Activated CD8-positive, alpha-beta memory T cell treated with anti-CD3 and anti-CD28 coated beads for 36 hours (primary cell): Measurements from ENCODE around the gene NDUFAF2. TPM values are rescaled to one million over a fixed set of nuclear protein-coding genes. Genes with fewer than 3 reads are reported as not detected.

Experiments used
- CTCF ChIA-PET: fragments of 350-600 bp; sonication (Branson Sonifier 250); formaldehyde crosslinking; loops from one replicate; lab custom pipeline; 2021; ENCODE audit warnings: antibody characterized with exemption; lab: Charles Lee
- POLR2A ChIA-PET: fragments of 350-600 bp; sonication (Branson Sonifier 250); formaldehyde crosslinking; loops from one replicate; lab custom pipeline; 2021; ENCODE audit warnings: antibody characterized with exemption; lab: Charles Lee
- total RNA-seq, 2 experiments: library from RNA; stranded (reverse); gene quantifications; one replicate each; pipeline ENCODE4 v1.2.3, GENCODE V29; 2021

Gene NDUFAF2, protein sequence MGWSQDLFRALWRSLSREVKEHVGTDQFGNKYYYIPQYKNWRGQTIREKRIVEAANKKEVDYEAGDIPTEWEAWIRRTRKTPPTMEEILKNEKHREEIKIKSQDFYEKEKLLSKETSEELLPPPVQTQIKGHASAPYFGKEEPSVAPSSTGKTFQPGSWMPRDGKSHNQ
- 10 to 100 TPM; 43.8 to 48.3 TPM for total RNA-seq

DNA sequence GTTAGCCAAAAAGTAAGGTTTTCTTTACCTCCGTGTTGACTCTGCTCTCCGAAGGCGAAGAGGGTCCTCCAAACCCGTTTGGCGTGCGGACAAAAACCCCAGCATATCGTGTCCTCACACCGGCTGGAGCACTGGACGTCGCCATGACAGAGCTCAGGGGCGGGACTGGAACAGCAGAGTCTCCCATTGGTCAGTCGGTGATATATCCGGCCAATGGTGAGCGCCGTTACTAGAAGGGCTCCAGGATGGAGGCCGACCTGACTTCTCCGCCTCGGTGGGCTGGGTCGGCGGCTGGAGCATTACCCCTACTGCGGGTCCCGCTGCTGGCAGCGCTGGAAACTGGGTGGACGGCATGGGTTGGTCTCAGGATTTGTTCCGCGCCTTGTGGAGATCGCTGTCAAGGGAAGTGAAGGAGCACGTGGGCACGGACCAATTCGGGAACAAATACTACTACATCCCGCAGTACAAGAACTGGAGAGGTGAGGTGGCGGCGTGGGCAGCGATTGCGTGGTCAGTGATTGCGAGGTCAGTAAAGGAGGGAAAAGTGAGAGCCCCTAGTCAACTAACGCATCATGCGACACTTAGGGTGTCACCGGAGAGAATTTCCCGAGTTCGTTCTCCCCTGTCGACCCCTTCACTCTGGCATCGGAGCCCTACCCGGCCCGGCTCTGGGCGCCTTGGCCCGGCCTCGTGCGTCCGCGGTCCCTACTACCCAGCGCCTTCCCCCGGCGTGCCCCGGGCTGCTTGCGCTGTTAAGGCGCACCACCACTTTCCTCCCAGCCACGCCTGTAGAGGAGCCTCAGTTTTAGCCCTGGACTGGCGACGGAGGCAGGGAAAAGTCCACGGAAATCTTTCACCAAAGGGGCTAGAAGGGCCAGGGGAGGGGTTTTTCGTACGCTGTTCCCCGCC, at the start of gene NDUFAF2, which contains the start of gene ERCC8:
TSS of gene NDUFAF2 (plus strand) at position 302 of the 909 bp plus-strand sequence. CDS start at position 353, 51 bp downstream.
TSS of gene ERCC8 (minus strand) at position 167 of the 909 bp plus-strand sequence. CDS start at position 105, 62 bp downstream.
- ChIA-PET CTCF (no interaction called here), POLR2A (interaction anchor here (0.7 to 1.0 kb wide), 4 partner anchors 19 to 246 kb away, joined by 3 to 4 read pairs (median 3); partner anchors contain the start of gene DEPDC1B)

DNA sequence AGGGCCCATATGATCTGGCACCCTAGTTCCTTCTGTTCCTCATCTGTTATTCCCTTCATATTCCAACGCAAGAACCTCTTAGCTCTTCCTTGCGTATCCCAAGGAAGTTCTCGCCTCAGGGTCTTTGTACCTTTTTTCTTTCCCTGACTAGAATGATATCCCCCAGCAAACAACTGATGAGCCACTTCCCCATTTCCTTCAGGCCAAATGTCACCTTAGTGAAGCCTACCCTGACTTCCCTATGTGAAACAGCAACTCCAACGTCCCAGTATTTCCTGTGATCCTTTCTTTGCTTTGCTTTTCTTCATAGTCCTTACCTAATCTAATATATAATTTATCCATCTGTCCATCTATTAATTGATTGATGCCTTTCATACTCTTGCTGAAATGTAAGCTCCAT, 48.0 kb upstream of the NDUFAF2 start:
- POLR2A ChIA-PET, result no interaction called here
- CTCF ChIA-PET, result no interaction called here

DNA sequence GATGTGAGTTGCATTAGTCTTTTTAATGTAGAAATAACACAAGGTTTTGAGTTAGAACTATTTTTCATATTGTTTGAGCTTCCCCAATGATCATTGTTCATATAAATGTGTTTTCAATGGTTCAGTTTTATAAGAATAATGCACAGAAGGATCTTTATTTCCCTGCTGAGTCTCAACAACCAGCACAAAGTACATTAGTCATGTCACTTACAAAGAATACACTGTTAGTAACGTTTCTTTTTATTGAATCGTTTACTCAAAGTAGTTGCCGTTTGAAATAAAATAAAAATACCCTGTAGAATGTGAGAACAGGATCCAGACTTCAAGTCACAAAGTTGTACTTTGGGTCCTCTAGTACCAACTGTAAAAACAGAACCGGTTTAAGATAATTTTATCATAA, 41.6 kb upstream of the NDUFAF2 start:
- ChIA-PET POLR2A (no interaction called here), CTCF (no interaction called here)

DNA sequence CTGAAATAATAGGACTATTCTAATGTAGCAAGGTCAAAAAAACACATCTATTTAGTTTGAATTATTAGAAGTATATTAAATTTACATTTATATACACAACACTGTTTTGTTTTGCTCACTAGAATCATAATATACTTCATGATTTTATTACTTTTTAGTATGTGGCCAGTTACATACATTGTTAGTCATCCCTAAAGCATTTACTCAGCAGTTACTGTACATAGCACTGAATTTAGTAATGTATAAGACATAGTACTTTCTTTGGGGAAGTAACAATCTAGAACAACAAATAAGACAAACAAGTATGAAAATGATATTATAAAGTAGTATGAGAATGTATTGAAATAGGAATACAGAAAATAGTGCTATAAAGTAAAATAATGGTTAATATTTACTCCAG, 28.4 kb upstream of the NDUFAF2 start:
- ChIA-PET POLR2A (no interaction called here), CTCF (no interaction called here)

DNA sequence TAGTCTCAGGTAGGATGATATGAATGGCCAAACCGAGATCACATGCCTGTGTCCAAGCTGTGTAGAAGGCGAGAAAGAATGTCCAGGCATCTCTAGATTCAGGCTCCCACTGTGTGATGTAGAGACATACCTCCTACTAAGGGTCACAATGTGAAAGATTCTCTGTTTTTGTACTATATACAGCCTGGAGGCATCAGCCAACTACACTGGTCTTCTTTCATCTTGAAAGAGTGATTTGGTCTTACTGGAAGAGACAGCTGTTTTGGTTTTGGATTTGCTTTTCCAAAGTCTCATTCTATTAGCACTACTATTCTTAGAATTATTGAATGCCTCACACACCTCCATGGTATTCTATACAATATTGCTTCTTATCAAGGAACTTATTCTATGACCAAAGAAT, 26.5 kb upstream of the NDUFAF2 start:
- ChIA-PET CTCF (no interaction called here), POLR2A (no interaction called here)

DNA sequence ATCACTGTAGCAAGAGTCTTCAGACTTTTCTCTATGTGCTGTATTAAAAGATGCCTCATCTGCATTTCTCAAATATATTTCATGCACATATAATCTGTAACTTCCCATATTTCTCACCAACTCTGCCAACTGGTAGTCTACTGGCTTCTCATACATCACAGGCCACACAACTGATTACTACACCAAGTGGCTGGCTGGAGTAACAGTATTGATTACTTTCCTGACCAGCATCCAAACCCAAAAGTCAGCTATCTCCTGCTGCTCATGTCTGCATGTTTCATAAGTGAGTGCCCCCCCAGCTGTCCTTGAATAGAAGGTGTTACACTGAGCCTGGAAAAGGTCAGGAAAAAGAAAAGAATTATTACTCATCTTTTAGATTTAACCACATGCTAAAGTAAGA, 17.6 kb upstream of the NDUFAF2 start:
- ChIA-PET CTCF (no interaction called here), POLR2A (no interaction called here)

DNA sequence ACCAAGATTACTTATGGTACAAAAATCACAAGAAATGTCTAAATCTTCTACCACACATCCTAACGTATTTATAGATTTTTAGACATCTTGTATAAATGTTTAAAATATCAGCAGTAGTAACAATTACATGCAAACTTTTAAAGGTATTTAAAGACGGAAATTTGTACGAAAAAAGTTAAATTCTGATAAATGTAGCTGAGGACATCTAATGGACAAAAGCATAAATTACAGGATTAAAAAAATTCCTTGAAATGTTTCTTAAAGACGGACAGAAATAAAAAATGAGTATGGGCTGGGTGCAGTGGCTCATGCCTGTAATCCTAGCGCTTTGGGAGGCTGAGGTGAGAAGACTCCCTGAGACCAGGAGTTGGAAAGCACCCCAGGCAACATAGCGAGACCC, 16.0 kb upstream of the NDUFAF2 start:
- ChIA-PET POLR2A (no interaction called here), CTCF (interaction anchor here (0.8 kb wide), 1 partner anchor 251 kb away, joined by 3 read pairs; no protein-coding TSS in a partner anchor)

DNA sequence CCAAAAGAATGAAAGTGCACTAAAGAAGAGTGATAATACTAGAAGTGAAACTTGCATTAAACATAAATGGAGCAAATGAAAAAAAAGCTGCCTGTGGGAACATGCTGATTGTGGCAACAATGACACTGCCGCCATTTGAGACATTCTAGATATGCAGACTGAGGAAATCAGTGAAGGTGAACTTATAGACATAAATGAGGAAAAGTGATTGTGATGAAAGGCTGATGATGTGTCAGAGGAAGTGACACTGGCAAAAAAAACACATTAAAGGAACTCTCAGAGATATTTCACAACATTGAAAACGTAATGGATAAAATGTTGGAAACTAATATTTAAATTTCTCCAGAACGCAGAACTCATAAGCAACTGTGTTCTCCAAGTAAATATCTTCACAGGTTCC, 1.4 kb upstream of the NDUFAF2 start:
- POLR2A ChIA-PET, result no interaction called here
- CTCF ChIA-PET, result no interaction called here

DNA sequence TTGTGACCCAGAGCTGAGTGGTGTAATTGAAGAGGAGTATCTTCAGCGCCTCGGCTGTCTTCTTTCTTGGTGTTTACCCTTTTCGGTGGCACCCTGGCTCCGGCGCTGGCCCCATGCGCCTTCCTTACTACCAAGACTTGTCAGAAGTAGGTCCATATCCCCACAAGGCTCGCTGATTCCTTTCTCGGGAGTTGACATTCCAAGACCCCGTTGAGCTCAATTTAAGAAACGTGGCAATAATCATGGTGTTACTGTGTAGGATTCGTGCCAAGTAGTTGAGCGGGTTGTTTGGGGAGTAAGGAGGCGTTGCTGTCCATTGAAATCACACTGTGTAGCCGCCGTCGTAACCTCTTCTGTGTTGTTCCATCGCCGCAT, 795 bp downstream of the NDUFAF2 start:
- POLR2A ChIA-PET, result interaction anchor here (1.0 kb wide), 1 partner anchor 246 kb away, joined by 3 read pairs; the partner anchor contains the start of gene DEPDC1B

DNA sequence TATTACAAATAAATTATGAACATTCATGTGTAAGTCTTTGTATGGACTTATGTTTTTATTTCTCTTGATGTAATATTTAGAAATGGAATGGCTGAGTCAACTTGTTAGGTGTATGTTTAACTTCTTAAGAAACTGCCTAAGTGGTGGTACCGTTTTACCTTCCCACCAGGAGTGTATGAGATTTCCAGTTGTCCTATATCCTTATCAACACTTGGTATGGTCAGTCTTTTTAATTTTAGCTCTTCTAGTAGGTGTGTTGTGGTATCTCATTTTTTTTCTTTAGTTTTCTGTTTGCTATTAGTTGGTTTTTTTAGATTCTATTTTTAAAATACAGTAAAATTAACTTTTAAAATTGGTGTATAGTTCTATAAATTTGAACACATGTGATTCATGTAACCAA, 3.7 kb downstream of the NDUFAF2 start:
- ChIA-PET CTCF (no interaction called here), POLR2A (no interaction called here)

More for the DNA sequence above, 795 bp downstream of the NDUFAF2 start:
- CTCF ChIA-PET, result interaction anchor here (0.6 kb wide), 1 partner anchor 676 kb away, joined by 3 read pairs; no protein-coding TSS in a partner anchor

DNA sequence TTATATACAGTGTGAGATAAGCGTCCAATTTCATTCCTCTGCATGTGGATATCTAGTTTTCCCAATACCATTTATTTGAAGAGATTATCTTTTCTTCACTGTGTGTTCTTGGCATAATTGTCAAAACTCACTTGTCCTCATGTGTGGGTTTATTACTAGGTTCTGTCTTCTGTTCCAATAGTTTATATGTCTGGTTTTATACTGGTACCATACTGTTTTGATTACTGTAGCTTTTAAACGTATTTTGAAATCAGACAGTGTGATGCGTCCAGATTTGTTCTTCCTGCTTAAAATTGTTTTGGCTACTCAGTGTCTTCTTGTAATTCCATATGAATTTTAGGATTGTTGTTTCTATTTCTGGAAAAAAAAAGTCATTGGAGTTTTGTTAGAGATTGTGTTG, 10.2 kb downstream of the NDUFAF2 start:
- ChIA-PET CTCF (no interaction called here), POLR2A (no interaction called here)

DNA sequence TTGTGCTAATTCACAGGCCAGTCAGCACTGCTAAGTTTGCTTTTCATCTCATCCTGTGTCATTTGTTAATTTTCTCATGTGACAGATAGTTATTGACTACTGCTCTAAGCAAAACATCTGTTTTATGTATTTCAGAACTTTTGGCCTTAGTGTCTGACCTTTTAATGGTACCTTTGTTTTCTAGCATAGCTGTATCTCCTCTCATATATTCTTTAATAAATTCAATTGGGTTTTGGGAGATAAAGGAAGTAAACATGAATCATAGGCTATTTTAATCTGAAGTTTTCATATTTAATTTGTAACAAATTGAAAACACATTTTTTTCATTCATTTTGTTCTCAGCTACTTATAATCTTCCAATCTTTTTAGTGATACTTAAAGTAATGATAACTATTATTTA, 13.1 kb downstream of the NDUFAF2 start:
- ChIA-PET POLR2A (no interaction called here), CTCF (interaction anchor here (0.9 kb wide), 1 partner anchor 701 kb away, joined by 4 read pairs; no protein-coding TSS in a partner anchor)

DNA sequence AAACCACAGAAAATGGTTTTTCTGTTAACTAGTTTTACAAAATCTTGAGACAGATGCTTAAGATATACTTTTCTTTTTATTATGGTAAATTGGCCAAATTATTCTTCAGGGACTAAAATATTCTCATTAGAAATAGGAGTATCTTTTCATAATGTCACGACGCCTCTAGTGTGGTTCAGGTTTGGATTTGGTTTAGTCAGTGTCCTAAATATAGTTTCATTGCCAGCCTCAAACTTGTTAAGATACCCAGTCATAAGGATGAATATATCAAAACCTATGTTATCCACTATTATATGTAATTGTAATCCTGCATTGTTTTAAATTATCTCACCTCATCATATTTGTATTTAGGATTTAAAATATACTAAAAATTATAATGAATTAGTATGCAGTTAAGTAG, 13.7 kb downstream of the NDUFAF2 start:
- ChIA-PET POLR2A (no interaction called here), CTCF (no interaction called here)

DNA sequence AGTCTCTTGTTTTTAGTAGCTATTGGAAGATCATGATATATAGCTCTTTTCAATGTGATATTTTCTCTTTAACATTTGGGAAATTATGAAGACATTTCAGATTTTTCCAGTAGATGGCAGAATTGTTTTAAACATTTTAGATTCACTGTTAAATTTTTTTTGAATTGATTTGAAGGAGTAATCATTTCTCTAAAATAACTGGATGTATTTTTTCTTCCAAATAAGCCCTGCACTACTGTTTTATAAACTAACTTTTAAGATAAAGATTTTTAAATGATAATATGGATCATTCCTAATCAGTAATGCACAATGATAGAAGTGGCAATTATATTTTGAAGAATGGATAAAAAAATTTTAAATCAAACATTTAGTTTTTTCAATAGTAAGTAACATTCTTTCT, 14.2 kb downstream of the NDUFAF2 start:
- POLR2A ChIA-PET, result no interaction called here
- CTCF ChIA-PET, result no interaction called here

DNA sequence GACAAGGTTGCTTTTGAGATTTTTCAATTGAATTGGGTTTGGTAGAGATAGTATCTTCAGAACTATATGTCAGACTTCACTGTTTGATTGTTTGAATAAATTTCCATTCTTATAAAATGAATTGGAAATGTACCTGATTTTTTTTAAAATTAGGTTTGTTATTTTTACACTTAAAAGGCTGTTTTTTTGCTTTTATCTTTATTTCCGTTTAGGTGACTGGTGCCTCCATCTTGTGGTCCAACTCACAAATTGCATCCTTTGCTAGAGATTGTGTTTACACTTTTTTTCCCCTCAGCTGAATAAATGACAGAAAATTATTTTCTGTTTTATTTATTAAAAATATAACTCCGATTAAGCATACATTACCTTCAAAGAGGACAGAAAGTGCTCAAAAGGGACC, 15.6 kb downstream of the NDUFAF2 start:
- ChIA-PET CTCF (no interaction called here), POLR2A (no interaction called here)

DNA sequence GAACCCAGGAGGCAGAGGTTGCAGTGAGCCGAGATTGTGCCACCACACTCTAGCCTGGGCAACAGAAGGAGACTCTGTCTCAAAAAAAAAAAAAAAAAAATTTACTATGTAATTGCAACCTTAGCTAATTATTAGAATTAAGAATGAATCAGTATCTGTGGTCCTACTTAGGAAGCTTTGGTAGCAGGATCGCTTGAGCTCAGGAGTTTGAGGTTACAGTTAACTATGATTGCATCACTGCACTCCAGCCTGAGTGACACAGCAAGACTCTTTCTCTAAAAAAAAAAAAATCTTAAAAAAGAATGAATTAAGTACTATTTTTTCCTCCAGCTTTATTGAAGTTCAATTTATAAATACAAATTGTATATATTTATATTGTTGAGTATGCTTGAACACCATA, 16.7 kb downstream of the NDUFAF2 start:
- ChIA-PET CTCF (interaction anchor here (0.7 kb wide), 1 partner anchor 633 kb away, joined by 3 read pairs; no protein-coding TSS in a partner anchor), POLR2A (no interaction called here)

DNA sequence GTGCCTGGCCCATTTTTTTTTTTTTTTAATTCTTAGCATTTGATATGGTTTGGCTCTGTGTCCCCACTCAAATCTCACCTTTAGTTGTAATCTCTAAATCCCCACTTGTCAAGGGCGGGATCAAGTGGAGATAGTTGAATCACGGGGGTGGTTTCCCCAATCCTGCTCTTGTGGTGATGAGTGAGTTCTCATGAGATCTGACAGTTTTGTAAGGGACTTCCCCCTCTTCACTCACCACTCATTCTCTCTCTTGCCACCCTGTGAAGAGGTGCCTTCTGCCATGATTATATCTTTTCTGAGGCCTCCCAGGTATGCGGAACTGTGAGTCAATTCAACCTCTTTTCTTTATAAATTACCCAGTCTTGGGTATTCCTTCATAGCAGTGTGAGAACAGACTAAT, 27.2 kb downstream of the NDUFAF2 start:
- CTCF ChIA-PET, result interaction anchor here (0.7 kb wide), 2 partner anchors 37 to 60 kb away, joined by 3 read pairs; no protein-coding TSS in a partner anchor
- POLR2A ChIA-PET, result no interaction called here

DNA sequence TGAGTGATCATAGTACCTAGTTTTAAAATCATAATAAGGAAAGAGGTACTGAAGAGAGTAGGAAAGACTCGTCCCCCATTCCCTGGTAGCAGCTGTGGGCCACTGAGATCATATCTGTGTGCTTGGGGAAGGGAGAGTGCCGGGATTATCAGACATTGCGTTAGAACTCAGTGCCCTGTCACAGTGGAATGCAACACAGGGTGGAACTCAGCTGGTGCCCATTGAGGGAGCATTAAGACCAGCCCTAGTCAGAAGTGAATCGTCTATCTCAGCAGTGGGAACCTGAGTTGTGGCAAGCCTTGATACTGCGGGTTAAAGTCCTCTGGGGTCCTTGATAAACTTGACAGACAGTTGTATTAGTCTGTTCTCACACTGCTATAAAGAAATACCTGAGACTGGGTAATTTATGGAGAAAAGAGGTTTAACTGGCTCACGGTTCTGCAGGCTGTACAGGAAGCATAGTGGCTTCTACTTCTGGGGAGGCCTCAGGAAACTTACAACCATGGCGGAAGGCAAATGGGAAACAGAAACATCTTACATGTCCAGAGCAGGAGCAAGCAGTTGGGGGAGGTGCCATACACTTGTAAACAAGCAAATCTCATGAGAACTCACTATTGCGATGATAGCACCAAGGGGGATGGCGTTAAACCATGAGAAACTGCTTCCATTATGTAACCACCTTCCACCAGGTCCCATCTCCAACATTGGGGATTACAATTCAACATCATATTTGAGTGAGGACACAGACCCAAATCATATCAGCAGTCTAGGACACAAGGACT, 33.1 kb downstream of the NDUFAF2 start:
- CTCF ChIA-PET, result no interaction called here
- POLR2A ChIA-PET, result no interaction called here

DNA sequence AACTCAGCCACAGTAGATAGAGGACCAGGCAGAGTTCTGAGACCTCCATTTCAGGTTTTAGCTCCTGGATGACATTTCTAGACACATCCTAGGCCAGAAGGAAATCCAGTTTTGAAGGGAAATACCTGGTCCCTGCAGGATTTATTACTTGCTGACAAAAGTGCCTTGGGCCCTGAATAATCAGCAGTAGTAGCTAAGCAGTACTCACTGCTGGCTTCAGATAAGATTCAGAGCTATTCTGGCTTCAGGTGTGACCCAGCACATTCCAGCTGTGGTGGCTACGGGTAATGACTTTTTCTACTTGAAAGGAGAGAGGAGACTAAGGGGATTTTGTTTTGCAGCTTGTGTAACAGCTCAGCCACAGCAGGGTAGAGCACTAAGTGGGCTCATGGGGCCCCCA, 34.0 kb downstream of the NDUFAF2 start:
- POLR2A ChIA-PET, result no interaction called here
- CTCF ChIA-PET, result no interaction called here
